ENCODE results near the gene MLPH.

Gene MLPH

DNA sequence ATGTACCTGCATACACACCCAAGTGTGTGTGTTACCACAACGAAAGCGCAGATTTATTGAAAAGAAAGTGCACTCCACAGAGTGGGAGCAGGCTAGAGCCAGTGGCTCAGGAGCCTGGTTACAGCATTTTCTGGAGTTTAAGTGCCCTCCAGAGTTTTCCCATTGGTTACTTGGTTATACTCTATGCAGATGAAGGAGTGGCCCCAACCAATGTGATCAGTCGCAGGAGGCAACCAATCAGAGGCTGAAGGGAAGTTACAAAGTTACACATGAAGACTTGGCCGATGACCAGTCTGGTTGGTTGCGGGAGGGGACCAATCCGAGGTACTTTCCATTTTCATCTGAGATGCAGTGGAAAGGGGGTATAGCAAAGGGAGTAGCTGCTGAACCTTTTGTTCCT, 65.9 kb downstream of the MLPH start:
- no peak overlapping the region for H3K27ac ChIP-seq (ENCODE audit: low read length)
- no peak overlapping the region for H3K9ac ChIP-seq (ENCODE audit: low read depth, low read length)
- H3K9me3 ChIP-seq (ENCODE audit: insufficient read depth, low read length, severe bottlenecking): peaks cover 4% of the 10 kb centered on the region
- H3K79me2 ChIP-seq (ENCODE audit: insufficient read depth, low read length): no peaks in the 10 kb centered on the region
- ATAC-seq (ENCODE audit: insufficient read depth, low read depth) (no peak), DNase-seq (no peak)
- H3K4me3 ChIP-seq (ENCODE audit: low read depth in 1 of 2, low read length in 2 of 2): no peak overlapping the region
- no peaks in the 10 kb centered on the region for H3K4me1 ChIP-seq (ENCODE audit: insufficient read depth, low read length)
- TF ChIP-seq EZH2 (IDR thresholded peaks at IDR 0.05; ENCODE audit: borderline replicate concordance, low read depth, low read length, severe bottlenecking): no peak
- TF ChIP-seq, protein P1, sequence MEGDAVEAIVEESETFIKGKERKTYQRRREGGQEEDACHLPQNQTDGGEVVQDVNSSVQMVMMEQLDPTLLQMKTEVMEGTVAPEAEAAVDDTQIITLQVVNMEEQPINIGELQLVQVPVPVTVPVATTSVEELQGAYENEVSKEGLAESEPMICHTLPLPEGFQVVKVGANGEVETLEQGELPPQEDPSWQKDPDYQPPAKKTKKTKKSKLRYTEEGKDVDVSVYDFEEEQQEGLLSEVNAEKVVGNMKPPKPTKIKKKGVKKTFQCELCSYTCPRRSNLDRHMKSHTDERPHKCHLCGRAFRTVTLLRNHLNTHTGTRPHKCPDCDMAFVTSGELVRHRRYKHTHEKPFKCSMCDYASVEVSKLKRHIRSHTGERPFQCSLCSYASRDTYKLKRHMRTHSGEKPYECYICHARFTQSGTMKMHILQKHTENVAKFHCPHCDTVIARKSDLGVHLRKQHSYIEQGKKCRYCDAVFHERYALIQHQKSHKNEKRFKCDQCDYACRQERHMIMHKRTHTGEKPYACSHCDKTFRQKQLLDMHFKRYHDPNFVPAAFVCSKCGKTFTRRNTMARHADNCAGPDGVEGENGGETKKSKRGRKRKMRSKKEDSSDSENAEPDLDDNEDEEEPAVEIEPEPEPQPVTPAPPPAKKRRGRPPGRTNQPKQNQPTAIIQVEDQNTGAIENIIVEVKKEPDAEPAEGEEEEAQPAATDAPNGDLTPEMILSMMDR (IDR thresholded peaks at IDR 0.05; ENCODE audit: borderline replicate concordance, extremely low read depth, low read length, poor library complexity, severe bottlenecking): no peak
- H4K20me1 ChIP-seq (ENCODE audit: insufficient read depth, low read length): no peaks in the 10 kb centered on the region; the same call in 1 of the 2 replicates
- no peak overlapping the region for H3K4me2 ChIP-seq (ENCODE audit: insufficient read depth, low read length)
- no peaks in the 10 kb centered on the region for H3K36me3 ChIP-seq (ENCODE audit: insufficient read depth, low read length)
- peaks cover 3% of the 10 kb centered on the region for H3K27me3 ChIP-seq (ENCODE audit: insufficient read depth, low read length, poor library complexity)
- no peak overlapping the region for H2AFZ ChIP-seq (ENCODE audit: low read depth, low read length)

DNA sequence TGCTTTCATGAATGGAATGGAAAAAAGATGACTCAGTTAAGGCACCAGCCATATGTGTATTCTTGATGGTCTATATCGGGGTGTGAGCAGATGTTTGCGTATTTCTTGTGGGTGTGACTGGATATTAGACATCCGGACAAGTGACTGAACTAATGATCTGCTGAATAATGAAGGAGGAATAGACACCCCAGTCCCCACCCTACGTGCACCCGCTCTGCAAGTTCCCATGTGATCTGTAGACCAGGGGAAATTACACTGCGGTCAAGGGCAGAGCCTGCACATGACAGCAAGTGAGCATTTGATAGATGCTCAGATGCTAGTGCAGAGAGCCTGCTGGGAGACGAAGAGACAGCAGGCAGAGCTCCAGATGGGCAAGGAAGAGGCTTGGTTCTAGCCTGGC, 66.9 kb downstream of the MLPH start:
- no peak for ATAC-seq (ENCODE audit: insufficient read depth, low read depth)
- Histone ChIP-seq H2AFZ (ENCODE audit: low read depth, low read length) (no peak overlapping the region), H3K27ac (ENCODE audit: low read length) (no peak overlapping the region), H3K4me2 (ENCODE audit: insufficient read depth, low read length) (no peak overlapping the region), H3K9ac (ENCODE audit: low read depth, low read length) (no peak overlapping the region), H3K27me3 (ENCODE audit: insufficient read depth, low read length, poor library complexity) (peaks cover 3% of the 10 kb centered on the region), H3K9me3 (ENCODE audit: insufficient read depth, low read length, severe bottlenecking) (peaks cover 4% of the 10 kb centered on the region), H3K79me2 (ENCODE audit: insufficient read depth, low read length) (no peaks in the 10 kb centered on the region), H4K20me1 (ENCODE audit: insufficient read depth, low read length) (no peaks in the 10 kb centered on the region), H3K36me3 (ENCODE audit: insufficient read depth, low read length) (no peaks in the 10 kb centered on the region), H3K4me3 (ENCODE audit: low read depth in 1 of 2, low read length in 2 of 2) (no peak overlapping the region), H3K4me1 (ENCODE audit: insufficient read depth, low read length) (no peaks in the 10 kb centered on the region)
- no peak for DNase-seq
- TF ChIP-seq EZH2 (IDR thresholded peaks at IDR 0.05; ENCODE audit: borderline replicate concordance, low read depth, low read length, severe bottlenecking): no peak
- TF ChIP-seq, protein P1 (IDR thresholded peaks at IDR 0.05; ENCODE audit: borderline replicate concordance, extremely low read depth, low read length, poor library complexity, severe bottlenecking): no peak

DNA sequence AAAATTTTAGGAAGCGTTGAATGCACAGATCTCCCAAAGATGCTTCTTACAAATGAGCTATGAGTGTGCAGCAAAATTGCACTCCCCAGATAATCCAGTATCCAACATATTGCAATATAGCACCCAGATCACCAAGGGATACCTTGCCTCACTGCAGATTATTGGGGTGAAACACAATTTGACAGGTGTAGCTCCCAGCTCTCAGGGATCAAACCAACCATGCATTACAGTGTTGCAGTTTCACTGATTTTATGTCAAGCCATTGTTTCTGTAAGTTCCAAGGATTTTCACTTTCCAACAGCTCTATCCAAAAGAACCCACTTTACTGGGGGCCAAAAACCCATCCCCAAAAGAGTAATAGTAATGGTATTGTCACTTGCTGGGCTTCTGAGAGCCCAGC, 68.5 kb downstream of the MLPH start:
- no peaks in the 10 kb centered on the region for H3K36me3 ChIP-seq (ENCODE audit: insufficient read depth, low read length)
- H3K27ac ChIP-seq (ENCODE audit: low read length): no peak overlapping the region
- no peak overlapping the region for H3K4me3 ChIP-seq (ENCODE audit: low read depth in 1 of 2, low read length in 2 of 2)
- peaks cover 3% of the 10 kb centered on the region for H3K27me3 ChIP-seq (ENCODE audit: insufficient read depth, low read length, poor library complexity)
- DNase-seq: no peak
- TF ChIP-seq, protein P1 (IDR thresholded peaks at IDR 0.05; ENCODE audit: borderline replicate concordance, extremely low read depth, low read length, poor library complexity, severe bottlenecking): no peak
- TF ChIP-seq EZH2 (IDR thresholded peaks at IDR 0.05; ENCODE audit: borderline replicate concordance, low read depth, low read length, severe bottlenecking): no peak
- H3K4me1 ChIP-seq (ENCODE audit: insufficient read depth, low read length): no peaks in the 10 kb centered on the region
- H4K20me1 ChIP-seq (ENCODE audit: insufficient read depth, low read length): no peaks in the 10 kb centered on the region
- H2AFZ ChIP-seq (ENCODE audit: low read depth, low read length): no peak overlapping the region
- no peaks in the 10 kb centered on the region for H3K79me2 ChIP-seq (ENCODE audit: insufficient read depth, low read length)
- no peak overlapping the region for H3K9ac ChIP-seq (ENCODE audit: low read depth, low read length)
- no peak for ATAC-seq (ENCODE audit: insufficient read depth, low read depth)
- no peak overlapping the region for H3K4me2 ChIP-seq (ENCODE audit: insufficient read depth, low read length)
- peaks cover 4% of the 10 kb centered on the region for H3K9me3 ChIP-seq (ENCODE audit: insufficient read depth, low read length, severe bottlenecking)

All from DND-41 (cell line).